Esophagus (tissue), 2 donors: ENCODE data around the gene AP3S2. TPM values are rescaled to one million over a fixed set of nuclear protein-coding genes. Genes with fewer than 3 reads are reported as not detected.
"Not testable (repeated sequence)": the region's sequence is repeated elsewhere in the genome, so short reads cannot be mapped to it uniquely, and the experiment has no call there.

Experiments
- H3K27ac ChIP-seq, 2 donors: one replicate each; pipeline ENCODE4 v1.5.1; 2013; ENCODE audit warnings: low read depth in 2 of 2, mild to moderate bottlenecking in 2 of 2, inconsistent platforms in 1 of 2, low read length in 1 of 2, moderate library complexity in 1 of 2
- H3K27me3 ChIP-seq, 2 donors: one replicate each; pipeline ENCODE4 v1.6.1; 2013; ENCODE audit warnings: low read length in 2 of 2, control low read depth in 1 of 2, mild to moderate bottlenecking in 1 of 2; ENCODE audit not compliant: insufficient read depth in 2 of 2, control insufficient read depth in 1 of 2
- H3K36me3 ChIP-seq, 2 donors: one replicate each; pipeline ENCODE4 v1.6.1; 2013; ENCODE audit warnings: low read length in 1 of 2; ENCODE audit not compliant: control insufficient read depth in 2 of 2, insufficient read depth in 2 of 2
- H3K4me1 ChIP-seq, 2 donors: one replicate each; pipeline ENCODE4 v1.6.1; 2013; ENCODE audit warnings: low read length in 1 of 2; ENCODE audit not compliant: control insufficient read depth in 2 of 2, insufficient read depth in 2 of 2
- H3K4me3 ChIP-seq, 2 donors: one replicate each; pipeline ENCODE4 v1.5.1; 2013; ENCODE audit warnings: low read length in 2 of 2, mild to moderate bottlenecking in 2 of 2, low read depth in 1 of 2, moderate library complexity in 1 of 2
- H3K9me3 ChIP-seq, 2 donors: one replicate each; pipeline ENCODE4 v1.6.1; 2013; ENCODE audit warnings: mild to moderate bottlenecking in 2 of 2, low read depth in 1 of 2, low read length in 1 of 2, moderate library complexity in 1 of 2; ENCODE audit not compliant: control insufficient read depth in 2 of 2, insufficient read depth in 1 of 2
- WGBS, 2 donors: extraction: QIAGEN DNeasy Blood & Tissue Kit; methylation state at CpG; one replicate each; pipeline ENCODE4 v1.1.7; 2013; 5-methylcytosine and 5-hydroxymethylcytosine counted together
- polyA plus RNA-seq, 2 donors: library from polyadenylated mRNA; stranded (reverse); fragments of 200-250 nt; gene quantifications; one replicate each; pipeline ENCODE4 v1.2.3, GENCODE V29; 2013
- donor health status: healthy with polysubstance abuse.
- donor health status: Bipolar disorder and iron deficiency.

Gene AP3S2
- polyA plus RNA-seq = 10 to 100 TPM in 1 of 2 donors, 1 to 10 TPM in 1; 6.0 to 11.6 TPM

GRCh38 chr15:89893696-89894447 lies at the start of gene AP3S2:
Gene AP3S2, minus strand, starts transcription at chr15:89893994. Its CDS starts 45 bp downstream, at chr15:89893949.
- H3K4me1 ChIP-seq = no peaks in the 10 kb centered on the region
- peaks cover 0 to under 1% of the 10 kb centered on the region in 2 donors for H3K36me3 ChIP-seq
- no peaks in the 10 kb centered on the region for H3K27me3 ChIP-seq
- H3K27ac ChIP-seq = peak within 1 kb of the TSS; percentile 97 to 98
- WGBS, 2 donors = 0 to 1% methylated on average over 62 of the region's 62 CpGs
- no peaks in the 10 kb centered on the region for H3K9me3 ChIP-seq
- H3K4me3 ChIP-seq = peak within 1 kb of the TSS; percentile 73 to 78

DNA sequence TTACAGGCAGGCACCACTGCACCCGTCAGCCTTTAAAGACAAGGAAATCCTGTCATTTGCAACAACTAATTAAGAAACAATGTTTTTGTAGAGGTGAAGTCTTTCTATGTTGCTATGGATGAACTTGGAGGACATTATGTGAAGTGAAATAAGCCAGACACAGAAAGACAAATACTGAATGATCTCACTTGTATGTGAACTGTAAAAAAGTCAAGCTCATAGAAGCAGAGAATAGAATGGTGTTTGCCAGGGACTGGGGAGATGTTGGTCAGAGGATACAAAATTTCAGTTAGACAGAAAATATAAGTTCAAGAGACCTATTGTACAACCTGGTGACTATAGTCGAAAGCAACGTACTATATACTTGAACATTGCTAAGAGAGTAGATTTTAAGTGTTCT lies 46.1 kb upstream of the AP3S2 start:
- H3K4me3 ChIP-seq = no peak overlapping the region
- no peaks in the 10 kb centered on the region for H3K9me3 ChIP-seq
- no peaks in the 10 kb centered on the region for H3K4me1 ChIP-seq
- H3K27me3 ChIP-seq = no peaks in the 10 kb centered on the region
- WGBS, 2 donors = 89% methylated on average over 3 of the region's 3 CpGs
- H3K36me3 ChIP-seq = no peaks in the 10 kb centered on the region
- H3K27ac ChIP-seq = no peak overlapping the region

GRCh38 chr15:89939377-89939776 lies 45.6 kb upstream of the AP3S2 start:
- H3K27ac ChIP-seq, H3K4me3 ChIP-seq, H3K27me3 ChIP-seq, H3K4me1 ChIP-seq, H3K9me3 ChIP-seq, H3K36me3 ChIP-seq: not testable (repeated sequence)
- WGBS, 2 donors = 88% methylated on average over 2 of the region's 2 CpGs

GRCh38 chr15:89937365-89938350 lies 43.9 kb upstream of the AP3S2 start:
- Histone ChIP-seq H3K4me1 (no peaks in the 10 kb centered on the region), H3K27ac (no peak overlapping the region), H3K4me3 (no peak overlapping the region), H3K27me3 (no peaks in the 10 kb centered on the region), H3K36me3 (no peaks in the 10 kb centered on the region), H3K9me3 (no peaks in the 10 kb centered on the region)
- WGBS, 2 donors = 75 to 82% methylated on average over 10 of the region's 10 CpGs

DNA sequence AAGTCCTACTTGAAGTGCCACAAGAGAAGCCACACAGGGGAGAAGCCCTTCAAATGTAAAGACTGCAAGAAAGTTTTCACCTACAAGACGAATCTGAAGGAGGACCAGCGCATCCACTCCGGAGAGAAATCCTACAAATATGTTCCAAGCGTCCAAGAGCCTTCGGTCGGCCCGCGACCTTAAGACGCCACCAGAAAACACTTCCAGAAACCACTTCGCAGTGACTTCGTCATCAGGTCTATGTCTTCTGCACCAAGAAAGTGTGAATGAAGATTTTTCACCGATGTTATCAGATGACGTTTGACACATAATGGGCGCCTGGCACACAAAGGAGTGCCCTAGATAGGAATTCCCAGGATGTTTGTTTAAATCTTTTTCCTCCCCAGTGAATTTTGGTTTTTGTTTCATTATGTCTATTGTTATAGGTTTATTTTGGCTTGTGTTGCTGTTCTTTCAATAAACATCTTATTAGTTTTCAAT lies 43.0 kb upstream of the AP3S2 start:
- 92 to 94% methylated on average over 14 of the region's 14 CpGs for WGBS, 2 donors
- Histone ChIP-seq H3K27ac (no peak overlapping the region), H3K27me3 (no peaks in the 10 kb centered on the region), H3K4me1 (no peaks in the 10 kb centered on the region), H3K4me3 (no peak overlapping the region), H3K36me3 (no peaks in the 10 kb centered on the region), H3K9me3 (no peaks in the 10 kb centered on the region)

GRCh38 chr15:89936051-89936785 lies 42.4 kb upstream of the AP3S2 start:
- 83 to 88% methylated on average over 8 of the region's 8 CpGs for WGBS, 2 donors
- Histone ChIP-seq H3K27ac (no peak overlapping the region), H3K36me3 (no peaks in the 10 kb centered on the region)

DNA sequence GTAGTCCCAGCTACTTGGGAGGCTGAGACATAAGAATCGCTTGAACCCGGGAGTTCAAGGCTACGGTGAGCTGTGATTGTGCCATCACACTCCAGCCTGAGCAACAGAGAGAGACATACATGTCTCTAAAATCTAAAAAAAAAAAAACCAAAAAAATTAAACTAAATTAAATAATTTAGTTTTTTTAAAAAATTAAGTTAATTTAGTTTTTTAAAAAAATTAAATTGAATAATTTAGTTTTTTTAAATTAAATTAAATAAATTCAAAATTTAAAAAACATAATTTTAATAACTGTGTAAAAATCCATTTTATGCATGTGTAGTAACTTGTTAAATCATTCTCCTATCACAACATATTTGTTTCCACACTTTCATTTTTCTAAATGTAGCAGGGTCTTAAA lies 39.1 kb upstream of the AP3S2 start:
- WGBS, 2 donors = 94 to 95% methylated on average over 3 of the region's 3 CpGs
- Histone ChIP-seq H3K36me3 (no peaks in the 10 kb centered on the region), H3K9me3 (no peaks in the 10 kb centered on the region), H3K27ac (no peak overlapping the region), H3K4me3 (no peak overlapping the region), H3K4me1 (no peaks in the 10 kb centered on the region), H3K27me3 (no peaks in the 10 kb centered on the region)

More at GRCh38 chr15:89936051-89936785, 42.4 kb upstream of the AP3S2 start:
- no peaks in the 10 kb centered on the region for H3K4me1 ChIP-seq
- no peak overlapping the region for H3K4me3 ChIP-seq
- H3K27me3 ChIP-seq = no peaks in the 10 kb centered on the region
- H3K9me3 ChIP-seq = no peaks in the 10 kb centered on the region

DNA sequence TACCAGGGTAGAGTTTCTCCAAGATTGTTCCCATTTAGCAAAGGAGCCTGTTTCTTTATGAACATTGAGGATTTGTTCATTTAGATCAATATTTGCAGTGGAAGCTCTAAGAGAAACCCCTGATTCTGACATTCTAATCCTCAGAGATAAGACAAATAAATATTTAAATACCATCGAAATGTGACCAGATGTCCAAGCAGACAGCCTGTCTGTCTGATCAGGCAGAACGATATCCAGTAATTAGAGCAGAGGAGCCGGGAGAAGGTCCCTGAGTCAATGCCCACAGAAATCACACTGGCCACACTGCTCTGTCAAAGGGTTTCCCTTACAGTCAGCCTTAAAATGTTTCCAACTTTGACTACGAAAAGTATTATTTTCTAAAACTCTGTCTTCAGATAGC lies 34.6 kb upstream of the AP3S2 start:
- H3K36me3 ChIP-seq = no peaks in the 10 kb centered on the region

GRCh38 chr15:89926158-89926557 lies 32.4 kb upstream of the AP3S2 start:
- Histone ChIP-seq H3K4me3 (no peak overlapping the region), H3K9me3 (no peaks in the 10 kb centered on the region), H3K27ac (no peak overlapping the region), H3K27me3 (no peaks in the 10 kb centered on the region), H3K36me3 (no peaks in the 10 kb centered on the region), H3K4me1 (no peaks in the 10 kb centered on the region)
- WGBS, 2 donors = 60 to 74% methylated on average over 2 of the region's 2 CpGs

More for the DNA sequence above, 34.6 kb upstream of the AP3S2 start:
- Histone ChIP-seq H3K4me1 (no peaks in the 10 kb centered on the region), H3K27ac (no peak overlapping the region), H3K27me3 (no peaks in the 10 kb centered on the region), H3K4me3 (no peak overlapping the region), H3K9me3 (no peaks in the 10 kb centered on the region)
- 66 to 72% methylated on average over 4 of the region's 4 CpGs for WGBS, 2 donors
